DMS114 treated with DMSO at 0.1 percent for 48 hours (cell line): ENCODE results near the gene ZNF579.
"Not testable (repeated sequence)": the region's sequence is repeated elsewhere in the genome, so short reads cannot be mapped to it uniquely, and the experiment has no call there.

ENCODE experiments used
- DNase-seq: peaks from one replicate; lab custom pipeline; 2025; ENCODE audit not compliant: unreplicated experiment; lab: John Stamatoyannopoulos, UW

Gene ZNF579

DNA sequence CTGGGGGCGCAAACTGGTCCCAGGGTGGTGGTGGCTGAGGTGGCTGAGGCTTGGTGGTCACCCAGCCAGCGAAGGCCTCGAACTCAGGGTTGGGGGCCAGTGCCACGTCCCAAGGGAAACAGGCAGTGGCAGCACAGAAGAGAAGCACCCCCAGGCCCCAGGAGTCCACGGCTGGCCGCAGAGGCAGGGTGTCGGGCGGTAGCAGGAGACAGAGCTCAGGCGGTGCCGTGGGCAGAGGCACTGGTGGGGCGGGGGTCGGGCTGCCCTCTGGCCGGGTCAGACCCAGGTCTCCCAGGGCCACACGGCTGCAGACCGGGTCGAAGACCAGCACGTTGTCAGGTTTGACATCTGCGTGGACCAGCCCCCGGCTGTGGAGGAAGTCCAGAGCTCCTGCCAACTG lies 39.6 kb downstream of the ZNF579 start:
- DNase-seq, result no peak

DNA sequence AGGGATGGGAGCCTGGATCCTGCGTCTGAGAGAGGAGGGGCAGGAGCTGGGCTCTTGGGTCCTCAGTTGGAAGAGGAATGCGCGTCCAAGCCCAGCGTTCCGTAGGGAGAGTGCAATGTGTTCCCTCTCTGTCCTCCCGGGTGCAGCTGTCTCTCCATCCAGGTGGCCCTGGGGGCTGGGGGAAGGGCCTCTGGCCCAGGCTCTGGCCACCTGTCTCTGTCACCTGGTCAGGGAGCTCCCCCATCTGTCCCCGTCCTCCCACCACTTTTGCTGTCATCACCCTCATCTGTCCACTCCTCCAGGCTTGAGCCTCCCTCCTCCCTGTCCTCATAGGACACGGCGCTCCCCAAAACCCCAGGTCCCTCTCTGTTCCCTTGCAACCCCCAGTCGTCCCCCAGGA lies 40.0 kb downstream of the ZNF579 start:
- no peak for DNase-seq

DNA sequence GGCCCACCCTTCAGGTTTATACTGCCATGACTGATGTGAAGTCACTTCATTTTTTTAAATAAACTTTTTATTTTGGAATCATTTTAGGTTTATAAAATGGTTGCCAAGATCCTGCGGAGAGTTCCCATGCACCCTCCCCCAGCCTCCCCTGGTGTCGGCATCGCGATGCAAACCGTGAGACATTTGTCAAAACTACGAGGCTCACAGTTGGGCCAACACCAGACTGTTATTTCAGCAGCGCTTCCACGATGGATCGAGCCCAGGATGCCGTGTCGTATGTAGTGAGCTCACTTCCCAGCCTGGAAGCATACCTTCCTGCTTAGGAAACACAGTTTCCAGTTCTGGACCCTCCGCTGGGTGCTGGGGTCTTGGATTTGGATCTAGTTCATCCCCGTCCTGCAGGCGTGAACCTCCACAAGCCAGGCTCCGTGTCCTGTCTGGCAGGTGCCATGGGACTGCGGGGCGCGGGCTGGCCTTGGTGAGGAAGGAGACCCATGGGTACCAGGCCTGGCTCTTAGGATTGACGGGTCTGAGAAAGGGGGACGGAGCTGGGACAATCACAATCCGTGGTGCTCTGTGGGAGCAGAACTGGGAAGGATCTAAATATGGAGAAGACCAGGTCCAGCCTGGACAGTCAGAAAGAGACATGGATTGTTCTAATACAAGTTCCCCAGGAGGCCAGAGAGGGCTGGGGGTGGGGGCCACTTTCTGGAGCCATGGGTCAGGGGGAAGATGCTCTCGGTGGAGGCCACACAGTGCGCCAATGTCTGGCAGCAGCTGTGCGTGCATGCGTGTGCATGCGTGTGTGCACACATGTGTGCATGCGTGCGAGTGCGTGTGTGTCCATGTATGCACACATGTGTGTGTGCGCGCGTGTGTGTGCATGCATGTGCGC lies 41.3 kb downstream of the ZNF579 start:
- no peak for DNase-seq

DNA sequence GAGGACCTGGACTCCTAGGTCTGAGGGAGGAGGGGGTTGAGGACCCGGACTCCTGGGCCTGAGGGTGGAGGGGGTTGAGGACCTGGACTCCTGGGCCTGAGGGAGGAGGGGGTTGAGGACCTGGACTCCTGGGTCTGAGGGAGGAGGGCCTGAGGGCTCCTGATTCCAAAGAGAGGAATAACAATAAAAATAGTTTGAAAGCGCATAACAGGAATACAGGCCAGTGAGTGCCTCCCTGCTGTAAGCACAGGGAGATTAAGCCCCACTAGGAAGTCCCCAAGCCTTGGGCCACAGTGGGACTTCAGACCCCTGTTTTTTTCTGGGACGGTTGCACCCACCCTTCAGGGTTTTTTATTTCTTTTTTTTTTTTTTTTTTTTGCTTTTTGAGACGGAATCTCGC lies 42.5 kb downstream of the ZNF579 start:
- no peak for DNase-seq

DNA sequence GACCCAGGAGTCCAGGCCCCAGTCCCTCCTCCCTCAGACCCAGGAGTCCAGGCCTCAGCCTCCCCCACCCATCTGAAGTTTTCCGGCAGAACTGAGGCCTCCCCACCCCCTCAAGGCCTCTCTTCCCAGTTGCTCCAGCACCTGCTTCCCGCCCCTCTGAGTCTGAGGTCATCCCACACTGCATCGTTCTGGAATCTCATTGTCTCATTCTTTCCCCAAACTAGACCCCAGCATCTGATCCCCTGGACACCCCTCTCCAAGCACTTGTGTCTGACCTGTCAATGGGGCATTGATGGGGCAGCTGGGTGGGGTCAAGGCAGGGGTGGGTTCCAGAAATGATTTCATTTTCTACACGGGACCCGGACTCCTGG lies 42.9 kb downstream of the ZNF579 start:
- DNase-seq, result no peak

DNA sequence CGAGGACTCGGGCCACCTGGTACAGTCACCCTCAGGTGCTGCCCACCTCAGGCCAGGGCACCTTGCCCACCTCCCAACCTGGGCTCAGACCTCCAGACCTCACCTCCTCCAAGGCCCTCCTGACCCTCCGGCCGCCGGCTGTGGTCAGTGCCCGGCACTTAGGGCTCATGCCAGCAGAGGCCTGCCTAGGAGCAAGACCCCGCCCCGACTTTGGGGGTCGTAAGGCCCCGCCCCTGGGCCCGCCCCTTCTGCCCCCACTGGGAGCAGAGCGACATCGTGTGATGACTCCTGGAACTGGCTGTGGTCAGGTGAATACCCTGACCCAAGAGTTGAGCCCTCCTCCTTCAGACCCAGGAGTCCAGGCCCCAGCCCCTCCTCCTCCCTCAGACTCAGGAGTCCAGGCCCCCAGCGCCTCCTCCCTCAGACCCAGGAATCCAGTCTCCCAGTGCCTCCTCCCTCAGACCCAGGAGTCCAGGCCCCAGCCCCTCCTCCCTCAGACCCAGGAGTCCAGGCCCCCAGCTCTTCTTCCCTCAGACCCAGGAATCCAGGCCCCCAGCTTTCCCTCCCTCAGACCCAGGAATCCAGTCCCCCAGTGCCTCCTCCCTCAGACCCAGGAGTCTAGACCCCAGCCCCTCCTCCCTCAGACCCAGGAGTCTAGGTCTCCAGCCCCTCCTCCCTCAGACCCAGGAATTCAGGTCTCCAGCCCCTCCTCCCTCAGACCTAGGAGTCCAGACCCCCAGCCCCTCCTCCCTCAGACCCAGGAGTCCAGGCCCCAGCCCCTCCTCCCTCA lies 43.5 kb downstream of the ZNF579 start, which contains the start of gene SBK2:
Gene SBK2, minus strand, starts transcription at position 183 of the 790 bp plus-strand sequence. CDS start 839 bp downstream, outside the sequence.
- DNase-seq, result no peak

DNA sequence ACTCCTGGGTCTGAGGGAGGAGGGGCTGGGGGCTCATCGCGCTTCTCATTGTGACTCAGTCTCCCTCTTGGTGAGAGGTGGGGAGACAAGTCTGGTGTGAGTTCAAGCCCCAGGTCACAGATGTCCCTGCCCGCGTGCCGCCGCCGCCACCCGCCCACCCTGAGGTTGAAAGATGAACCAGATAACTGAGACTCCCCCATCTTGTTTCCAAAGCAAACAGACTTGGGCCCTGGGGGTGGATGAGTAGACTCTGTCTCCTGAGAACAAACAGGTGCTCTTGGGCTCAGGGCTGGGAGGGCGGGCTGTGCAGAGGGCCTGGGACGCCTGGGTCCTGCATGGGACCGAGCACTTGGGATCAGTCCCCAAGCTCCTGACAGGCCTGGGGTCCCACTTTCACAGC lies 44.3 kb downstream of the ZNF579 start:
- DNase-seq, result no peak

DNA sequence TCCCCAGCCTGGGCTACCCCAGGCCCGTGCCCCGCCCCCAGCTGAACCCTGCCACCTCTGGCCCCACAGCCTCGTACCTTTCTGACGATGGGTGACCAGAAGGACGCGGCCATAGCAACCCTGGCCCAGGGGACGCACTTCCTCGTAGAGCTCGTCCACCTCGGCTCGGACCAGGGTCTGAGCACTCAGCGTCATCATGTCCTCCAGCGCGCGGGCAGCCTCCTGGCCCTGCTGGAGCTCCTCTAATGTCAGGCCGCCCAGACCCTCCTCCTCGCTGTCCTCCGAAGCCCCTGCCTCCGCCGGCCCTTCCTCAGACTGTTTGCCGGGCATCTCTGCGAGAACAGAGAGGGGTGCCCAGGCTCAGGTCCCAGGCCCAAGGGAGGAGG lies 44.7 kb downstream of the ZNF579 start:
- DNase-seq, result no peak

DNA sequence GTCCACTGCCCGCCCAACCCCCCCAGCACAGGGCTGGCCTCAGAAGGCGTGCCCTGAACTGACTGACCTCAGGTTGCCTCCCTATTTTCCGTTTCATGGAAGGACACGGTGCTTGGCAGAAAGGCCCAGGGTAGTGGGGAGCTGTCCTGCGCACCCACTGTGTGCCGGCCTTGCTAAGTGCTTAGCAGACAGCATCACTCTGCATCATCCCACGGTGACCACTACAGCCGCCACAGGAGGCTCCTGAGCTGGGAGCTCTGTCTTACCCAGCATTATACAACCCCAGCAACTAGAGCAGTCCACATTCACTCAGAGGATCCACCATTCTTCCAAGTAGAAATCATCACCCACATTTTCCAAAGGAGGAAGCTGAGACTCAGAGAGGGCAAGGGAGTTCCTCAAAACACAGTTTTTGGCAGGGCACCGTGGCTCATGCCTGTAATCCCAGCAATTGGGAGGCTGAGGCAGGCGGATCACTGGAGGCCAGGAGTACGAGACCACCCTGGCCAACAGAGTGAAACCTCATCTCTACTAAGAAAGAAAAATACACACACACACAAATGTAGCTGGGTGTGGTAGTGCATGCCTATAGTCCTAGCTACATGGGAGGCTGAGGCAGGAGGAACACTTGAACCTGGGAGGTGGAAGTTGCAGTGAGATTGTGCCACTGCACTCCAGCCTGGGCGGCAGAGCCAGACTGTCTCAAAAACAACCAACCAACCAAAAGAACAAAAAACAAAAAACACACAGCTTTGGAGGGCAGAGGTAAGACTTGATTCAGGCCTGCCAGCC lies 45.3 kb downstream of the ZNF579 start:
- no peak for DNase-seq

DNA sequence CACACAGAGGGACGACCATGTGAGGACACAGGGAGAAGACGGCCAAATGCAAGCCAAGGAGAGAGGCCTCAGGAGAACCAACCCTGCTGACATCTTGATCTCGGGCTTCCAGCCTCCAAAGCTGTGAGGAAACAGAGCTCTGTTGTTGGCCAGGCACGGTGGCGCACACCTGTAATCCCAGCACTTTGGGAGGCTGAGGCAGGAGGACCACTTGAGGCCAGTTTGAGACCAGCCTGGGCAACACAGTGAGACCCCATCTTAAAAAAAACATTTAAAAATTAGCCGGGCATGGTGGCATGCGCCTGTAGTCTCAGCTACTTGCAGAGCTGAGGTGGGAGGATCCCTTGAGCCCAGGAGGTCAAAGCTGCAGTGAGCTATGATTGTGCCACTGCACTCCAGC lies 46.4 kb downstream of the ZNF579 start:
- not testable (repeated sequence) for DNase-seq

DNA sequence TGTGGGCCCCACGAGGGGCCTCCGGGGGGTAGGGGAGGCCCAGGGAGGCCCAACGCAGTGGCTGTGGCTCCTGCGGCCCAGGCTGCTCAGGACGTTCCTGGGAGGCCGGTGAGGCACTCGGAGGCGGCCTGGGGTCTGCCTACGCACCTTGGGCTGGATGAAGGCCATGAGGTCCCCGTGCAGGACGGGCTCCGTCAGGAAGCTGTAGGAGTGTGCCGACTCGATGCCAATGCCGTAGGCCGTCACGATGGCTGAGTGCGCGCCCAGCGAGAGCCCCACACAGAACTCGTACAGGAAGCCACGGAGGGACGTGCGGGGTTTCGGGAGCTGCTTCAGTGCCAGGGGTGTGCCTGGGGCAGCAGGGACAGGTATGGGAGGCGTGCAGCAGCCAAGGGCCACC lies 49.7 kb downstream of the ZNF579 start:
- DNase-seq, result no peak

DNA sequence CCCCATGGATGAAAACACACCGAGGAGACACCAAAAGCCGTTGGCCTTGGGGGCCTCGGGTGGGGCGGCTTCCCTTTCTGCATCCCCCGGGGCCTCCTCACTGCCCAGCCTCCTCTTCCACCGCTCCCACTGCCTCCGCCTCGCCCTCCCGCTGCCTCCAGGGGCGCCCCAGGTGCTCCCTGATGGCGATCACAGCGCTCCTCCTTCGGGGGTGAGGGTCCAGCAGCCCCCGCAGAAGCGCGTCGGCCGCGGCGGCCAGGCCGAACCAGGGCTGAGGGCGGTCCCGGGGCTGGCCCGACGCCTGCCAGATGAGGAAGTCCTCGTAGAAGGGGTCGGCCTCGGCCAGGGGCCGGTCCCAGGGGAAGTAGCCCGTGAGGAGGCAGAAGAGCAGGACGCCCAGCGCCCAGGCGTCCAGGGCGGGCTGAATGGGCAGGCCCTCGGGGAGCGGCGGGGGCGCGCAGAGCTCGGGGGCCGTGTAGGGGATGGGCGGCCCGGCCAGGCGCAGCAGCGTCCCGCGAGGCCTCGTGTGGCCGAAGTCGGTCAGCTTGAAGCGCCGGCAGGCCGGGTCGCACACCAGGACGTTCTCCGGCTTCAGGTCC lies 50.9 kb downstream of the ZNF579 start:
- DNase-seq, result no peak

DNA sequence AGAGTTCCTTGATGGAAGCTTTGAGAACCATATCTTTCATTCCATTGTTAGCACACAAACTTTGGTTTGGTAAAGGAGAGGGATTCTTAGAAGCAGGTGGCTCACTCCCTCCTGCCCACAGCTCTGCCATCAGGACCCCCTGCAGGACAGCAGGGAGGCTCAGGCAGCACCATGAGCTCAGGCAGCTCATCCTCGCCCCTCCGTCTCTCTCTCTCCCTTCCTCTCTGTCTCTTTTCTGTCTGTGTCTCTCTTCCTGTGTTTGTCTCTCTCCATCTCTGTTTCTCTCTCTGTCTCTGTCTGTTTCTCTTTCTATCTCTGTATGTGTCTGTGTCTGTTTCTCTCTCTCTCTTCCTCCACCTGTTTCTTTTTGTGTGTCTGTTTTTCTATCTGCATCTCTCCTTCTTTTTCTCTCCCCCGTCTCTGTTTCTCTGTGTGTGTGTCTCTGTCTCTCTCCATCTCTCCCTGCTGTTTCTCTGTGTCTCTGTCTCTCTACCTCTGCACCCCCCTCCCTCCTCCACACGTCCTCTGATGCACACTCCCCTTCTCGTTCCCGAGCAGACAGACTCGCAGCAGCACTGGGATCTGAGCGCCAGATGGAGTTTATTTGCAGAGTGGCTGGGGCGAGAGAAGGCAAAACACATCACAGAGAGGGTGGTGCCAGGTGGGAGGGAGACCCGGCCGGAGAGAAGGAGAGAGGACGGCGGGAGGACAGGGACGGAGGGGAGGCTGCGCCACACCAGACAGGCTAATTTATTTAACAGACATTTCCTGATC lies 52.4 kb downstream of the ZNF579 start:
- DNase-seq, result no peak

DNA sequence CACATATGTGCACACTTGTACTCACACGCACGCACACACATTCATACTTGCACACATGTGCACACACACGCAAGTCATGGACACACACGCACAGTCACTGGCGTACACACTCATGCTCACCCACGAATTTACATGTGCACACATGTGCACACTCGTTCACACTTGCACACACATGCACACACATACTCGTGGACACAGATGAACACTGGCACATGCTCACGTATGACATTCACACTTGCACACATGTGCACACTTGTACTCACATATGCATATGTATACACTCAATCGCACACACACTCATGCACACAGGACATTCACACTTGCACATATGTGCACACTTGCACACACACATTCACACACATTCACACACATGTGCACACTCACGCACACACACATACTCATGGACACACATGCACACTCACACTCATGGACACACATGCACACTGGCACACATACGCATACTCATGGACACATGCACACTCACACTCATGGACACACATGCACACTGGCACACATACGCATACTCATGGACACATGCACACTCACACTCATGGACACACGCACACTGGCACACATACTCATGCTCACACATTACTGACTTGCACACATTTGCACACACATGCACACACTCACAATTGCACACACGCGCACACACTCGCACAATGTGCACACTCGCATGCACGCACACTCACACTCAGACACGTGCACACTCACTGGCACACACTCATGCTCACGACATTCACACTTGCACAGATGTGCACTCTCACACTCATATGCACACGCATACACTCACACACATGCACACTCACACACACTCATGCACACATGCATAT lies 53.2 kb downstream of the ZNF579 start:
- DNase-seq, result no peak
